Activated CD4-positive, alpha-beta T cell treated with anti-CD3 and anti-CD28 coated beads, Interleukin-2, amount 10 ng/mL, durations not matched to agents 24 days and 14 days (primary cell): ENCODE measurements around the gene TRAPPC2L. TPM values are rescaled to one million over a fixed set of nuclear protein-coding genes. Genes with fewer than 3 reads are reported as not detected.

Experiments
- DNase-seq: peaks from one replicate; pipeline ENCODE4 v3.0.0; 2022
- H3K27ac Mint-ChIP-seq: one replicate; pipeline ENCODE4 v1.8.0; 2022; ENCODE audit warnings: mild to moderate bottlenecking, mixed read lengths
- H3K27me3 Mint-ChIP-seq: one replicate; pipeline ENCODE4 v1.8.0; 2022; ENCODE audit warnings: mixed read lengths
- H3K36me3 Mint-ChIP-seq: one replicate; pipeline ENCODE4 v1.8.0; 2022; ENCODE audit warnings: low read depth, mild to moderate bottlenecking, mixed read lengths
- H3K4me1 Mint-ChIP-seq: one replicate; pipeline ENCODE4 v1.8.0; 2021; ENCODE audit warnings: mixed read lengths
- H3K4me3 Mint-ChIP-seq: one replicate; pipeline ENCODE4 v1.8.0; 2022; ENCODE audit warnings: mild to moderate bottlenecking, moderate library complexity, mixed read lengths
- H3K9me3 Mint-ChIP-seq: one replicate; pipeline ENCODE4 v1.8.0; 2021; ENCODE audit warnings: mixed read lengths
- intact Hi-C: fragments of 100-400 bp; cut with micrococcal nuclease; formaldehyde crosslinking; loops from one replicate; pipeline ENCODE4 v1.15.1; 2023
- total RNA-seq: library from RNA; stranded (reverse); gene quantifications from 2 replicates; pipeline ENCODE4 v1.2.3, GENCODE V29; 2022

Gene TRAPPC2L
- total RNA-seq, 1 donor from 2014 or later, result 62.1 TPM

DNA sequence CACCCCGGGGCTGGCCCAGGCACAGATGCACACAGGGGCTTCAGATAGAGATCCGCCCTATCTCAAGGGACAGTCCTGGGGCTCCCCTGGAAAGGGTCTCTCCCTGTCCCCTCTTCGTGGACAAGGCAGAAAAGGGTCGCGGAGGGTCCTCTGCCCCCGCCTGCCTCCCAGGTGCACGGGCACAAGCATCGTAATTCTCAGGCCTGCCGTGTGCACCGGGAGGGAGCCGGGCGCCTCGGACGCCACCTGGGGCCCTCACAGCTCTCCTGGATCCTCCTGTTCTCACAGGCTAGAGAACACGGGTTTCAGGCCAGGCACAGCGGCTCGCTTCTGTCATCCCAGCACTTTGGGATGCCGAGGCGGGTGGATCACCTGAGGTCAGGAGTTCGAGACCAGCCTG lies 21.4 kb downstream of the TRAPPC2L start:
- no peak for DNase-seq
- Mint-ChIP-seq H3K27ac (no peak overlapping the region), H3K27me3 (no peaks in the 10 kb centered on the region), H3K9me3 (no peaks in the 10 kb centered on the region), H3K4me1 (peaks cover 5% of the 10 kb centered on the region), H3K36me3 (no peaks in the 10 kb centered on the region), H3K4me3 (no peak overlapping the region)
- intact Hi-C loops, result no loop called here

DNA sequence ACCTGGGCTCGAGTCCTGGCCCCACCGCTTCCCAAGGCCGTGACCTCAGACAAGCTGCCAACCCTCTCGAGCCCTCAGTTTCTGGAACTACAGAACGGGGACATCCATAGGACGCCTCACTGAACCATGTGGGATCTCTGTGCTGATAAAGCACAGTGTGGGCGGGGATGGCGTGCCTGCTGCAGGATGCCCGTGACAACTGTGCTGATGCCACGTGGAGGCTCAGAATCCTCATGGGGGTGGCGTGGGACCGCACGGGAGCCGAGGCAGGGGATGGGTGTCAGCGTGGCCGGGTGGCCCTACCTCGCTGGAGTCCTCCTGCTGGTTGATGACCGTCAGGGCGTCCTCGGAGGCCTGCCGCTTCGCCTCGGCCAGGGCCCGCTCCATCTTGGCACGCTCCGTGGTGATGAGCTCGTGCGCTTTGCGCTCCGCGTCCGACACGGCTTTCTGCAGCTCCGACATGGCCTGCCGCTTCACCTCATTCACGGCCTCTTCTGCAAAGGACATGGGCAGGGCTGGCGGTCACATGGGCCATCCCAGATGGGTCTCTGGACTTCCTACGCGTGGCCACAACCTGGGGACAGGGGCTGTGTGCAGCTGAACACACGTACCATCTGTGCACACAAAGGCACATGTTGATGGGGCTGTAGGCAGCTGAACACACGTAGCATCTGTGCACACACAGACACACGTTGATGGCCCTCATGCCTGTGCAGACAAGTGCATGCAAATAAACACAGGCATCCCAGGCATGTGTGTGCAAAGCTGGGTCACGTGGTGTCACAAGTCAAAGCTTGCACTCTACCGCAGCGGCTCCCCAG lies 22.2 kb downstream of the TRAPPC2L start:
- Mint-ChIP-seq H3K27me3 (no peaks in the 10 kb centered on the region), H3K4me3 (no peak overlapping the region), H3K4me1 (peaks cover 5% of the 10 kb centered on the region), H3K27ac (no peak overlapping the region), H3K9me3 (no peaks in the 10 kb centered on the region), H3K36me3 (no peaks in the 10 kb centered on the region)
- intact Hi-C loops, result no loop called here
- DNase-seq, result no peak

DNA sequence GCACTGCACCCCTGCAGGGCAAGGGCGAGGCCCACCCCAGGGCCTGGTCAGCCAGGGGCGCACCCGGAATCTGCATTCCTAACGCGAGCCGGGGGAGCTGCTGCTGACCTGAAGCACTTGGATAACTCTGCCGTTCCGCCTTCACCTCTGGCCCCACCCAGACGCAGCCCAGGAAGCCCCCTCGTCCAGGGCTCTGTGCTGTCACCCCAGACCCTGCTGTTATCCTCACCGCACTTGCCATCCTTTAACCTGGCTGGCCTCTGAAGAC lies 22.8 kb downstream of the TRAPPC2L start:
- Mint-ChIP-seq H3K36me3 (no peaks in the 10 kb centered on the region), H3K27me3 (no peaks in the 10 kb centered on the region), H3K9me3 (no peaks in the 10 kb centered on the region), H3K4me3 (no peak overlapping the region), H3K4me1 (peaks cover 5% of the 10 kb centered on the region), H3K27ac (no peak overlapping the region)
- no peak for DNase-seq
- intact Hi-C loops, result no loop called here

DNA sequence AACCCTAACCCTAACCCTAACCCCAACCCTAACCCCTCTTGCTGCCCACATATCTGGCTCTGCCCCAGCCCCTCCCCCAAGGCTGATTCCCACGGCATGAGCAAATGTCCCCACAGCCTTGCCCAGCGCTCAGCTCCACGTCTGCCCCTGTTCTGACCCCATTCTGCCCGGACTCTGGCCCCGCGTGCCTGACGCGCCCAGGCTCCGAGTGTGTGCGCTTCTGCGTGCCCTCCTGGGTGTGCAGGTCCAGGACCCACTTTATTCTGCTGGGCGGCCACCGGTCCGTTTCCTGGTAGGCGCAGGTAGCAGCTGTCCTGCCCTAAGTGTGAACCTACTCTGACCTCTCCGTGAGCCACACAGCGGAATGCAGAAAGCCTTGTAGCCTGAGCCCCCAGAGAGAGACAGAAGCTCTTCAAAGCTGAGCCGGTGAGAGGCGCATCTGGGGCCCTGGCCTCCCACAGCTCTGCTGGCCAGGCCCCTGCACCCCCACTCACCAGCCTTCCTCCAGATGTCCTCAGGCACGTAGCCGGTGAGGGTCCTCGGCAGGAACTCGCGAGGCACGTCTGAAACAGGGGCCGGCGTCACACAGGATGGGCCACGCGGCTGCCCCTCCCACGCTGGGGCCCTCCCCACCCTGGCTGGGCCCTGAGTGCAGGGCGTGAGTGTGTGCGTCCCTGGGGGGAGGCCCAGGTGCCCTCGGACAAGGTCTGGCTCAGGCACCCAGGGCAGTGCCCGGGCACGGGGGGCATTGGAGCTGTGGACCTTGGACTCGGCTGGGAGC lies 23.5 kb downstream of the TRAPPC2L start:
- Mint-ChIP-seq H3K9me3 (no peaks in the 10 kb centered on the region), H3K4me3 (no peak overlapping the region), H3K4me1 (peaks cover 5% of the 10 kb centered on the region), H3K36me3 (no peaks in the 10 kb centered on the region), H3K27me3 (no peaks in the 10 kb centered on the region), H3K27ac (no peak overlapping the region)
- intact Hi-C loops, result no loop called here
- no peak for DNase-seq

DNA sequence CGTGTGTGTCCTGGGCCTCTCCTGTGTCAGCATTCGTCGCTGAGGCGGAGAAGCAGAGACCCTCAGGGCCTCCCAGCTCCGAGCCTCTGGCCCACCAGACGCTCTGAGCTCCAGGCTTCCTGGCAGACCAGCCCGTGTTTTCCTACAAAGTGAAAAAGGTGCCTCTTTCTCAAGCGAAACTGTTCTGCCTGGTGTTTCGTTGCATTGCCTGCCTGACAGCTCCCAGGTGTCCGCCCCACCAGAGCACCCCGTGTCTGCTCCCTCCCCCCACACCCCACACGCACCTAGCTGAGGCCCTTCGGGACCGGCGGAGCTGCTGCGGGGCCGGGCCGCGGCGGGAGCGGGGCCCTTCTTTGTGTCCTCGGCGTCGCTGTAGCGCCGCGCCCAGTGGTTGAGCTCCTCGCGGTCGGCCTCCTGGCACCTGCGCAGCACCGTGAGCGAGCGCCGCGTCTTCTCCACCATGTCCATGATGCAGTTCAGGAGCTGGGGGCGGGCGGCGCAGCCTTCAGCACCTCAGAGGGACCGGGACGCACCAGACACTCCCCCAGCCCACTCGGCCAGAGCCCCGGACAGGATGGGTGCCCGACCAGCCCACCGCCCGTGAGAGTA lies 24.2 kb downstream of the TRAPPC2L start:
- no peak overlapping the region for H3K27ac Mint-ChIP-seq
- no peaks in the 10 kb centered on the region for H3K9me3 Mint-ChIP-seq
- H3K27me3 Mint-ChIP-seq, result no peaks in the 10 kb centered on the region
- no peak overlapping the region for H3K4me3 Mint-ChIP-seq
- intact Hi-C loops, result no loop called here
- peaks cover 5% of the 10 kb centered on the region for H3K4me1 Mint-ChIP-seq
- DNase-seq, result no peak
- no peaks in the 10 kb centered on the region for H3K36me3 Mint-ChIP-seq

DNA sequence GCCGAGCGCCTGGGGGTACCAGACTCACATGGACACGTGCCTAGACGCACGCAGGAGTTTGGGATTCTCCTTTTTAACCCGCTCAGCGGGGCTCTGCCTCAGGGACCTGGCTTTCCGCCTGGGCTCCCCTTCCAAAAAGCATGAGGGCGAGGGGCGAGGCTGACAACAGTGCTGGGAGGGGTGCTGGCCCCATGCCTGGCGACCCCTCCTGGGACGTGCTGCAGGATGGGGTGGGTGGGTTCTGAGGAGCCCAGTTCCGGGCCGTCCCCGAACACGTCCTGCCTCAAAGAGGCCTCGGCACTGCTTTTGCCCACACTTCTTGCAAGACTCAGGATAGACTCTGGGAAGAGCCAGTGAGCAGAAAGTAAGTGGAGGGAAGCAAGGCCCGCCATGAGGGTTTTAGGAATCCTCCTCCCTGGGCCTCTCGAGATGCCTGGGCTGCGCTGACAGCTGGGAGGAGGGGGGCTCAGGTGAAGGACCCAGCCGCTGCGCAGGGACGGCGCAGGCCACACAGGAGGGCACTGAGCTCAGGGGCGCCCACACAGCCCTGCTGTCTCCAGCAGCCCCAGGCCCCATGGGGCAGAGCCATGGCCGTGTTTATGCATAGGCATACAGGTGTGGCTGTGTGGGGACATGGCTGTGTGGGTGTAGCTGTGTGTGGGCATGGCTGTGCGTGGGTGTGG lies 24.9 kb downstream of the TRAPPC2L start:
- Mint-ChIP-seq H3K27ac (no peak overlapping the region), H3K36me3 (no peaks in the 10 kb centered on the region), H3K4me1 (peaks cover 5% of the 10 kb centered on the region), H3K9me3 (no peaks in the 10 kb centered on the region), H3K27me3 (no peaks in the 10 kb centered on the region), H3K4me3 (no peak overlapping the region)
- intact Hi-C loops, result no loop called here
- no peak for DNase-seq

DNA sequence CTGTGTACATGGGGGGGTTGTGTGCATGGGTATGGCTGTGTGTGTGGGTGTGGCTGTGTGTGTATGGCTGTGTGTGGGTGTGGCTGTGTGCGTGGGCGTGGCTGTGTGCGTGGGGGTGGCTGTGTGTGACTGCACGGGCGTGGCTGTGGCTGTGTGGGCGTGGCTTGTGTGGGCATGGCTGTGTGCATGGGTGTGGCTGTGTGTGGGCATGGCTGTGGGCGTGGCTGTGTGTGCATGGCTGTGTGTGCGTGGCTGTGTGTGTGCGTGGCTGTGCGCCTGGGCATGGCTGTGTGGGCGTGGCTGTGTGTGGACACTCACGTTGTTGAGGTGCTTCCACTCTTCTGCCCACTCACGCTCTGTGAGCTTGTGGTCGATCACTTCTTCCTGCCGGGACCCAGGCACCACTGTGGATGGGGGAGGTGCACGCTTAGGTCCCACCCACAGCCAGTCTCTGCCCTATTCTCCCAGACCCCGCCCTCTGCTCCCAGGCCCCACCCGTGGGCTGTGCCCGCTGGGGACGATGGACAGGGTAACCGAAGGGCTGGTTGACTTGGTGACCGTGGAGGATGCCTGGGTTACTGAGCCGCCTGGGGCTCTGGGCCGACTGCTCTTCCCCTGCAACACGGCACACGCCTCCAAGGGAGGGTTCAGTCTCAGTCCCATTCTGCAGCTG lies 25.6 kb downstream of the TRAPPC2L start:
- H3K4me3 Mint-ChIP-seq, result no peak overlapping the region
- intact Hi-C loops, result no loop called here
- DNase-seq, result peak; percentile 61
- no peaks in the 10 kb centered on the region for H3K36me3 Mint-ChIP-seq
- H3K27ac Mint-ChIP-seq, result no peak overlapping the region
- H3K27me3 Mint-ChIP-seq, result no peaks in the 10 kb centered on the region
- H3K4me1 Mint-ChIP-seq, result peaks cover 5% of the 10 kb centered on the region
- H3K9me3 Mint-ChIP-seq, result no peaks in the 10 kb centered on the region

DNA sequence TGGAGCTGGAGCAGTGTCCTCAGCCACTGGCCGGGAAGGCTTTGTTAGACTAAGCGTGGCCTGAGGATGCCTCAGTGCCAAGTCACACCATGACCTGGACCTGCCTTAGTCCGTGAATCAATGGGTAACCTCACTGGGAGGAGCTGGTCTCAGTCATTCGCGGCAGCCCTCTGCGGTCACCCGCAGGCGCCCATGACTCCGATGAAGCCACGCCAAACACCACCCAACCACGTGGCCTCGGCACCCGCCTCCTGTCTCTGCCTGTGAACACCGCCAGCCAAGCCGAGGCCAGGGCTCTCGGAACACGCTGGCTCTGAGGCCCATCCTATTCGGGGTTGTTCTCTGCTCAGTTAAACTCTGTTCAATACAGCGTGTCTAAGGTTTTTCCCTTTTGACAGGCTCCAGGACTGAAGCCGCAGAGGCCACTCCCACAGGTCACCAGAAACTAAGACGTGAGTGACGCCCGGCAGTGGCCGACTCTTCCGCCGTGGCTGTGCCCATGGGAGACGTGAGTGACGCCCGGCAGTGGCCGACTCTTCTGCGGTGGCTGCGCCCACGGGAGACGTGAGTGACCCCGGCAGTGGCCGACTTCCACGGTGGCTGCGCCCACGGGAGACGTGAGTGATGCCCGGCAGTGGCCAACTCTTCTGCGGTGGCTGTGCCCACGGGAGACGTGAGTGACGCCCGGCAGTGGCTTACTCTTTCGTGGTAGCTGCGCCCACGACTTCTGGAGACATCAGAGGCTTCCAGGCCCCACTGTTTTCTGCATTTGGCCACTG lies 26.4 kb downstream of the TRAPPC2L start:
- Mint-ChIP-seq H3K27me3 (no peaks in the 10 kb centered on the region), H3K36me3 (no peaks in the 10 kb centered on the region), H3K4me1 (peaks cover 5% of the 10 kb centered on the region), H3K4me3 (no peak overlapping the region), H3K9me3 (no peaks in the 10 kb centered on the region), H3K27ac (no peak overlapping the region)
- intact Hi-C loops, result no loop called here
- DNase-seq, result no peak

DNA sequence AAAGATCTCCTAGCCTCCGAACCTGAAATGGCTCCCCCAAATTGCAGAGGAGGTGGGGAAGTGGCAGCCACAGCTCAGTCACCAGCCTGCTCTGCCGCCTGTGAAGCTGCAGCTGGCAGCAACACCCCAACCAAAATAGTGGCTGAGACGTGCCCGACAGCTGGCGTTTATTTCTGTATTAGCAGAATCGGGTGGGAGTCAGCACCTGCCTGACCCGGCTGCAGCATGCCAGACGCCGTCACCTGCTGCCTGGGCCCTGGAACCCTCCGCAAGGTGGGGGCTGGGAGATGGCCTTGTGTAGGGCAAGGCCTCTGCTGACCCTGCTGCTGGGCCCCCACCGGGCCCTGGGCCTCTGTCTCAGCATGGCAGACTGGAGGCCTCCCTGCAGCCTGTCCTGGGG lies 27.0 kb downstream of the TRAPPC2L start:
- no peak for DNase-seq
- Mint-ChIP-seq H3K27me3 (no peaks in the 10 kb centered on the region), H3K4me1 (peaks cover 5% of the 10 kb centered on the region), H3K4me3 (no peak overlapping the region), H3K27ac (no peak overlapping the region), H3K36me3 (no peaks in the 10 kb centered on the region), H3K9me3 (no peaks in the 10 kb centered on the region)
- intact Hi-C loops, result no loop called here

DNA sequence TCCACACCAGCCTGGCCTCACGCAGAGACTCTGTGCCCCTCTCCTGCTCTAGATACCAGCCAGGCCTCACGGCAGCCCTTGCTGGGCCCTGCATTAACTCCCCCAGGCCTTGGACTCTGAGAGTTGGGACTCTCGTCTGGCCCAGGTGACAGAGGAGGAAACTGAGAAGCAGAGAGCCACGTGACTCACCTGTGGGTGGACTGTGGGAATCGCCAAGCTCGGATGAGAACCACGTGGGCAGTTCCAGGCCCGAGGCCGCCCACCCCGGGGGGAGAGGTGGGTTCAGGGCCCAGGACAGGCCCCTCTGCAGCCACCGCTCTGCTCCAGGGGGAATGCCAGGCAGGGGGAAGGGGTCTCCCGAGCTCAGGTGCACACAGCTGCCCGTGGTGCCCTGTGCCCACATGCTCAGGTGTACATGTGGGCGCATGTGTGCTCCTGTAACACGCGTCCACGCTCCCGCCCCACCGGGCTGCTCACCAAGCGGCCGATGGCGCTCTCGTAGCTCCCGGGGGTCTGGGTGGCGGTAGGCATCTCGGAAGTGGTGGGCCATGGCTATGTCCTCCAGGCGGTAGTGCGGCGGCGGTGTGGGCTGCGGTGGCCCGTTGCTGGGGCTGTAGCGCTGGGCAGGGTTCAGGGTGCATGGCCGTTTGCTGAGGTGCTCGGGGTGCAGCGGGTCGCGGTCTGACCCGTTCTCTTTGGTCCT lies 27.8 kb downstream of the TRAPPC2L start:
- peaks cover 5% of the 10 kb centered on the region for H3K4me1 Mint-ChIP-seq

DNA sequence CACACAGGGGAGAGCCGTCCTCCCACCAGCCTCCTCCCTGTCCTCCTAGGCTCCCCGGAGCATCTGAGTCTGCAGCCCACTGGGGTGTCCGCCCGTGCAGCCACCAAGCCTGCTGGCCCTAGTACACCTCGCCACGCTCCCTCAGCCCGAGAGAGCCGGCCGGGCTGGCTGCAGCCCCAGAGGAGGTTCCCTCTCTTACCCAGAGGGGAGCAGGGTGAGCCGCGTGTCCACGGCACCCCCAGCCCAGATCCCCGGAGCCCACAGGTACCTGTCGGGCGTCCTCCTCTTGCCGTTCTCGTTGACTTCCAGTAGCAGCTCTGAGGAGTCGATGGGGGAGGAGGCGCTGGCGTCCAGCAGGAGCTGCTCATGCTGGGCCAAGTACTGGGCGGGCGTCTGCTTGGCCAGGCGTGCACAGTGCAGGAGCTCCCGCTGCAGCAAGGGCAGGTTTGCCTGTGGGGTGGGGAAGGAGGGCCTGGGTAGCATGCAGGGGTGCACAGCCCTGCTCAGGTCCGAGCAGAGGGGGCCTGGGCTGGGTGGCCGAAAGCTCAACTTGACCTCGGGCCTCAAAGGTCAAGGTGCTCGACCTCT lies 28.9 kb downstream of the TRAPPC2L start:
- DNase-seq, result no peak
- intact Hi-C loops, result no loop called here
- H3K27me3 Mint-ChIP-seq, result no peaks in the 10 kb centered on the region
- H3K36me3 Mint-ChIP-seq, result no peaks in the 10 kb centered on the region
- H3K27ac Mint-ChIP-seq, result no peak overlapping the region
- H3K9me3 Mint-ChIP-seq, result no peaks in the 10 kb centered on the region
- peaks cover 5% of the 10 kb centered on the region for H3K4me1 Mint-ChIP-seq
- no peak overlapping the region for H3K4me3 Mint-ChIP-seq

More for the DNA sequence above, 27.8 kb downstream of the TRAPPC2L start:
- intact Hi-C loops, result no loop called here
- H3K27ac Mint-ChIP-seq, result no peak overlapping the region
- H3K4me3 Mint-ChIP-seq, result no peak overlapping the region
- no peaks in the 10 kb centered on the region for H3K27me3 Mint-ChIP-seq
- no peaks in the 10 kb centered on the region for H3K9me3 Mint-ChIP-seq
- H3K36me3 Mint-ChIP-seq, result no peaks in the 10 kb centered on the region
- DNase-seq, result no peak

DNA sequence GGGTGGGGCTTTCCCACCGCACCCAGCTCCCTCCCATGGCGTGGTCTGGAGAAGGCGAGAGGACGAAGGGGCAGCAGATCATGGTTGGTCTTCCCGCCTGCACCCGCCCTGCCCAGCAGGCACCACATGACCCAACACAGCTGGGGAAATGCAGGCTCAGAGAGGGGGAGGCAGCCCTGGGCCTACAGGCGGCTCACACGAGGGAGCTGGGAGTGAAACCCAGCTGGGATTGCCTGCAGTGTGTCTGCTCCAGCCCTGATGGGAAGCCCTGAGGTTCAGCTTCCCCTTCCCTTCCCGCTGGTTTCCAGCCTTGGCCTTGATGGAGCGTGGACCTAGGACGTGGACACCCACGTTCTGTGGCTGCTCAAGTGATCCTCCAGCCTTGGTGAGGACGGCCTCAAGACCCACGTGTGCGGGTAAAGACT lies 29.5 kb downstream of the TRAPPC2L start:
- H3K4me3 Mint-ChIP-seq, result no peak overlapping the region
- DNase-seq, result no peak
- H3K4me1 Mint-ChIP-seq, result peaks cover 5% of the 10 kb centered on the region
- no peaks in the 10 kb centered on the region for H3K36me3 Mint-ChIP-seq
- H3K9me3 Mint-ChIP-seq, result no peaks in the 10 kb centered on the region
- intact Hi-C loops, result no loop called here
- H3K27me3 Mint-ChIP-seq, result no peaks in the 10 kb centered on the region
- no peak overlapping the region for H3K27ac Mint-ChIP-seq
